Measurements from ENCODE around the gene NEDD4.
"Not testable (repeated sequence)": the region's sequence is repeated elsewhere in the genome, so short reads cannot be mapped to it uniquely, and the experiment has no call there.

NEDD4 gene

GRCh38 chr15:55993111-55993803 lies at the start of gene NEDD4:
Gene NEDD4 (minus strand): TSS chr15:55993612. CDS start chr15:55993555, 57 bp downstream.
- peak; percentile 13 for DNase-seq

- no peak for DNase-seq
Observed at GRCh38 chr15:56042498-56042897, 49.1 kb upstream of the NEDD4 start.

GRCh38 chr15:56042031-56042430 lies 48.6 kb upstream of the NEDD4 start:
- DNase-seq, result no peak

- DNase-seq, result no peak
Observed at GRCh38 chr15:56040081-56041035, 46.9 kb upstream of the NEDD4 start.

GRCh38 chr15:56038707-56039106 lies 45.3 kb upstream of the NEDD4 start:
- no peak for DNase-seq

GRCh38 chr15:56038015-56038414 lies 44.6 kb upstream of the NEDD4 start:
- DNase-seq, result no peak

GRCh38 chr15:56036546-56037067 lies 43.2 kb upstream of the NEDD4 start:
- no peak for DNase-seq

GRCh38 chr15:56035166-56035565 lies 41.8 kb upstream of the NEDD4 start:
- DNase-seq, result no peak

- DNase-seq, result no peak
Observed at GRCh38 chr15:56034514-56034913, 41.1 kb upstream of the NEDD4 start.

- no peak for DNase-seq
Observed at GRCh38 chr15:56032373-56032772, 39.0 kb upstream of the NEDD4 start.

GRCh38 chr15:56031836-56032235 lies 38.4 kb upstream of the NEDD4 start:
- DNase-seq, result no peak

GRCh38 chr15:56031402-56031801 lies 38.0 kb upstream of the NEDD4 start:
- no peak for DNase-seq

GRCh38 chr15:56028430-56028829 lies 35.0 kb upstream of the NEDD4 start:
- DNase-seq, result no peak

GRCh38 chr15:56023160-56023559 lies 29.7 kb upstream of the NEDD4 start:
- DNase-seq, result not testable (repeated sequence)

GRCh38 chr15:56019819-56020486 lies 26.5 kb upstream of the NEDD4 start:
- DNase-seq, result no peak

GRCh38 chr15:56019060-56019793 lies 25.8 kb upstream of the NEDD4 start:
- no peak for DNase-seq

GRCh38 chr15:56017920-56018319 lies 24.5 kb upstream of the NEDD4 start:
- no peak for DNase-seq

GRCh38 chr15:56017511-56017910 lies 24.1 kb upstream of the NEDD4 start:
- DNase-seq, result no peak

GRCh38 chr15:56016281-56016680 lies 22.9 kb upstream of the NEDD4 start:
- DNase-seq, result no peak

GRCh38 chr15:56014677-56015076 lies 21.3 kb upstream of the NEDD4 start:
- no peak for DNase-seq

- DNase-seq, result not testable (repeated sequence)
Observed at GRCh38 chr15:56007053-56007452, 13.6 kb upstream of the NEDD4 start.

- not testable (repeated sequence) for DNase-seq
Observed at GRCh38 chr15:56006371-56006770, 13.0 kb upstream of the NEDD4 start.
